GM12878 (cell line): ENCODE results near the gene CYP4A22. TPM values are rescaled to one million over a fixed set of nuclear protein-coding genes. Genes with fewer than 3 reads are reported as not detected.

Experiments
- ATAC-seq: fragments of 200-7000 bp; cut with Tn5 transposase; 3 replicates; pipeline ENCODE4 v1.9.1; 2020; ENCODE audit warnings: mild to moderate bottlenecking, moderate library complexity
- BruUV-seq: library from RNA; stranded (reverse); fragments of 400-500 nt; replicated peaks from 2 replicates; lab custom pipeline; 2021; lab: Mats Ljungman, UMichigan
- CTCF ChIA-PET: fragments of 300-600 bp; sonication (Branson Sonifier 250); formaldehyde crosslinking; extraction: SDS; loops from one replicate; lab custom pipeline; 2021; ENCODE audit warnings: inconsistent platforms; lab: Yijun Ruan, JAX
- POLR2A ChIA-PET: fragments of 350-600 bp; formaldehyde crosslinking; extraction: SDS; loops from one replicate; lab custom pipeline; 2021; ENCODE audit warnings: inconsistent platforms; lab: Charles Lee
- RAD21 ChIA-PET: fragments of 300-600 bp; sonication (Branson Sonifier 250); formaldehyde crosslinking; loops from one replicate; lab custom pipeline; 2023; ENCODE audit warnings: antibody characterized with exemption; ENCODE audit not compliant: unreplicated experiment; lab: Charles Lee
- SMC1A ChIA-PET: fragments of 300-600 bp; sonication (Branson Sonifier 250); formaldehyde crosslinking; loops from one replicate; lab custom pipeline; 2023; ENCODE audit not compliant: unreplicated experiment, uncharacterized antibody; lab: Charles Lee
- DNase-seq: peaks from one replicate; pipeline ENCODE4 v3.0.0-alpha.2; 2011; ENCODE audit warnings: low read depth, low spot score
- FAIRE-seq: peaks from 3 replicates; lab custom pipeline; 2011; peaks lifted over from hg19 to GRCh38; lab: Jason Lieb, UNC
- H2AFZ ChIP-seq: 2 replicates; pipeline ENCODE4 v1.6.0; 2011; ENCODE audit warnings: low read depth, low read length, control low read depth; ENCODE audit not compliant: control insufficient read depth
- H3K27ac ChIP-seq: 2 replicates; pipeline ENCODE4 v1.5.1; 2011; ENCODE audit warnings: control low read depth; ENCODE audit not compliant: control insufficient read depth, insufficient read depth
- H3K27me3 ChIP-seq, 2 experiments: replicated peaks in 1 of 2; 2 replicates each; pipeline versions ENCODE4 v1.6.0 to v1.6.1; 2011; ENCODE audit warnings: low read length in 1 of 2; ENCODE audit not compliant: control insufficient read depth in 2 of 2, insufficient read depth in 2 of 2
- H3K36me3 ChIP-seq, 2 experiments: 2 replicates each; pipeline ENCODE4 v1.5.1; 2011; ENCODE audit warnings: low read length in 1 of 2; ENCODE audit not compliant: control insufficient read depth in 2 of 2, insufficient read depth in 2 of 2
- H3K4me1 ChIP-seq: 2 replicates; pipeline ENCODE4 v1.6.1; 2011; ENCODE audit warnings: mild to moderate bottlenecking, low read length, moderate library complexity, mixed read lengths; ENCODE audit not compliant: control insufficient read depth, insufficient read depth
- H3K4me2 ChIP-seq: 2 replicates; pipeline ENCODE4 v1.6.0; 2011; ENCODE audit warnings: control low read depth; ENCODE audit not compliant: control insufficient read depth, insufficient read depth
- H3K4me3 ChIP-seq: fragments of 200-600 bp; sonication (generic); 2 replicates; pipeline ENCODE4 v1.5.1; 2016
- H3K79me2 ChIP-seq: 2 replicates; pipeline ENCODE4 v1.6.0; 2011; ENCODE audit warnings: low read length; ENCODE audit not compliant: control insufficient read depth, insufficient read depth
- H3K9ac ChIP-seq: 2 replicates; pipeline ENCODE4 v1.8.0; 2011; ENCODE audit warnings: low read length, control low read depth, mixed read lengths; ENCODE audit not compliant: control insufficient read depth, insufficient read depth
- H3K9me3 ChIP-seq: replicated peaks from 3 replicates; pipeline ENCODE4 v1.5.1; 2011; ENCODE audit warnings: mild to moderate bottlenecking, low read length; ENCODE audit not compliant: control insufficient read depth, insufficient read depth
- H4K20me1 ChIP-seq: 2 replicates; pipeline ENCODE4 v1.6.0; 2011; ENCODE audit not compliant: control insufficient read depth, insufficient read depth
- MEF2A ChIP-seq: IDR thresholded peaks from 2 replicates; pipeline ENCODE4 v1.6.1; 2011; ENCODE audit warnings: low read depth, mild to moderate bottlenecking, low read length, moderate library complexity; ENCODE audit not compliant: insufficient read depth
- NFXL1 ChIP-seq: fragments of 450-650 bp; IDR thresholded peaks from 2 replicates; pipeline ENCODE4 v1.6.1; 2017; ENCODE audit warnings: antibody characterized with exemption, mild to moderate bottlenecking, borderline replicate concordance
- PML ChIP-seq: IDR thresholded peaks from 2 replicates; pipeline ENCODE4 v1.6.1; 2012; ENCODE audit warnings: low read length, inconsistent platforms
- POLR2AphosphoS2 ChIP-seq: IDR thresholded peaks from 2 replicates; pipeline ENCODE4 v1.6.1; 2011; ENCODE audit warnings: low read depth, mild to moderate bottlenecking, low read length, improper control_type of control experiment, moderate library complexity
- SUZ12 ChIP-seq: fragments of 200-600 bp; sonication (generic); IDR thresholded peaks from one replicate; pipeline ENCODE4 v1.6.1; 2018; ENCODE audit warnings: antibody characterized with exemption, mild to moderate bottlenecking; ENCODE audit not compliant: unreplicated experiment
- TBL1XR1 ChIP-seq: IDR thresholded peaks from 2 replicates; pipeline ENCODE4 v1.6.1; 2012; ENCODE audit warnings: low read depth, low read length, improper control_type of control experiment
- ZNF207 ChIP-seq: fragments of 450-650 bp; IDR thresholded peaks from 2 replicates; pipeline ENCODE4 v1.6.1; 2014; ENCODE audit warnings: antibody characterized with exemption, mild to moderate bottlenecking, borderline replicate concordance
- WGBS: methylation state at CpG from one replicate; pipeline ENCODE4 v1.1.6; 2016; ENCODE audit warnings: low lambda C conversion rate; ENCODE audit not compliant: insufficient replicate concordance, insufficient coverage; ENCODE audit errors: missing lambda C conversion rate; 5-methylcytosine and 5-hydroxymethylcytosine counted together
- in situ Hi-C: fragments of 300-500 bp; cut with MboI; formaldehyde crosslinking; loops from 9 replicates; pipeline ENCODE4 v1.14.3; 2018; ENCODE audit warnings: mixed read lengths
- intact Hi-C: fragments of 100-400 bp; cut with micrococcal nuclease; formaldehyde crosslinking; loops from one replicate; pipeline ENCODE4 v1.14.2; 2022; ENCODE audit not compliant: unreplicated experiment
- polyA plus RNA-seq, 11 experiments: library from polyadenylated mRNA; depleted of rRNA in 4 of 11; unstranded in 6 of 11; stranded (reverse) in 5 of 11; fragments of >200 nt; fragmentation: Nextera tagmentation in 4 of 11; fragmentation: Illumina TruSeq in 1 of 11; extraction: Ambion mirVana in 4 of 11; extraction: Trizol in 1 of 11; gene quantifications; 1 replicate in 1 of 11; 2 replicates in 10 of 11; pipeline versions ENCODE4 v1.2.1 to v1.2.3, GENCODE V29; 2011 to 2016; ENCODE audit warnings: inconsistent platforms in 2 of 11, missing spikeins in 2 of 11, low read depth in 1 of 11
- total RNA-seq, 4 experiments: library from RNA; depleted of rRNA in 3 of 4; stranded (reverse); fragments of >200 nt in 3 of 4; fragmentation: Illumina TruSeq in 1 of 4; extraction: Trizol in 1 of 4; gene quantifications; 2 replicates each; pipeline versions ENCODE4 v1.2.1 to v1.2.3, GENCODE V29; 2013 to 2021
- TF ChIP-seq, protein P1 (sequence below): IDR thresholded peaks from 2 replicates; pipeline ENCODE4 v1.6.1; 2011; ENCODE audit warnings: low read depth, low read length, improper control_type of control experiment, borderline replicate concordance
- TF ChIP-seq, protein P2 (sequence below), 3 experiments: IDR thresholded peaks in 2 of 3; conservative IDR thresholded peaks in 1 of 3; 2 replicates each; pipeline ENCODE4 v1.5.1; 2011; ENCODE audit warnings: low read depth in 3 of 3, low read length in 3 of 3, mild to moderate bottlenecking in 3 of 3, control low read depth in 2 of 3, moderate library complexity in 2 of 3, inconsistent platforms in 1 of 3, mixed read lengths in 1 of 3; ENCODE audit not compliant: control insufficient read depth in 2 of 3, insufficient read depth in 1 of 3; ENCODE audit errors: extremely low read depth in 1 of 3
- TF ChIP-seq, protein P3 (sequence below): IDR thresholded peaks from 2 replicates; pipeline ENCODE4 v1.6.1; 2011; ENCODE audit warnings: low read depth, mild to moderate bottlenecking, low read length, moderate library complexity, borderline replicate concordance; ENCODE audit errors: extremely low read depth

The CYP4A22 gene
- total and polyA plus RNA-seq, 10 of the 15 experiments (the other 5 are each of a cell fraction or from before 2014, with no cell fraction given), result not detected

DNA sequence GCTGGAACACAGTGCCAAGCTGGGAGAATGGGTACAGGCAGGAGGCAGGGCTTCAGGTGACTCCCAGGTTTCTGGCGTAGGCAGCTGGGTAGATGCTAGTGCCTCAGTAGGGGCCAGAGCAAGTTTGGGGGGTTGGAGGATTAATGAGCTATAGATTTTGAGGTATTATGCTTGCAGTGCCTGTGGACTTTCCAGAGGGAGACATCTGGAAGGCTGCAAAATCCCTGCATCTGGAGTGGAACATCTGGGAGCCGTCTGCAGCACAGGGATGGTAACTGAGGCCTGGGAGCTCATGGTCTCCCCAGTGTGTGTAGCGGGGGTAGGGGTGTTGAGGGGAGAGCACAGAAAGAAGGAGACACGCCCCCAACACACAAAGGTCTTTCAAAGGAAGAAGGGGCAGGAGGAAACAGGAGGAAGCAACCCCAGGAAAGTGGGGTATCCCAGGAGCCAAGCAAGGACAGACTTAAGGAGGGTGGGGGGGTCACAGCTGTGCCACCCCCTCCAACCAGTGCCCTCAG, 54.8 kb downstream of the CYP4A22 start:
- ChIA-PET SMC1A (interaction anchor here (2.2 to 2.5 kb wide), 2 partner anchors 13 to 71 kb away, joined by 10 to 13 read pairs; no protein-coding TSS in a partner anchor), CTCF (interaction anchor here (0.7 to 6.5 kb wide), 9 partner anchors 9 to 1760 kb away, joined by 3 to 71 read pairs (median 10); no protein-coding TSS in a partner anchor), POLR2A (no interaction called here), RAD21 (interaction anchor here (1.9 to 2.4 kb wide), 2 partner anchors 13 to 71 kb away, joined by 8 to 22 read pairs; no protein-coding TSS in a partner anchor)
- Histone ChIP-seq H2AFZ (no peak overlapping the region), H3K4me1 (no peaks in the 10 kb centered on the region), H3K27ac (no peak overlapping the region), H3K79me2 (no peaks in the 10 kb centered on the region), H3K9me3 (no peaks in the 10 kb centered on the region), H3K36me3 (no peaks in the 10 kb centered on the region), H3K27me3 (peaks cover 0 to 5% of the 10 kb centered on the region in 2 experiments; a peak in 2 of 4 replicates), H3K4me3 (no peak overlapping the region), H3K4me2 (no peak overlapping the region), H4K20me1 (no peaks in the 10 kb centered on the region), H3K9ac (no peak overlapping the region)
- WGBS, result 33% methylated on average over 4 of the region's 4 CpGs
- DNase-seq (no peak), FAIRE-seq (no peak), ATAC-seq (no peak)
- BruUV-seq, result no TSS peak
- TF ChIP-seq, protein P1, sequence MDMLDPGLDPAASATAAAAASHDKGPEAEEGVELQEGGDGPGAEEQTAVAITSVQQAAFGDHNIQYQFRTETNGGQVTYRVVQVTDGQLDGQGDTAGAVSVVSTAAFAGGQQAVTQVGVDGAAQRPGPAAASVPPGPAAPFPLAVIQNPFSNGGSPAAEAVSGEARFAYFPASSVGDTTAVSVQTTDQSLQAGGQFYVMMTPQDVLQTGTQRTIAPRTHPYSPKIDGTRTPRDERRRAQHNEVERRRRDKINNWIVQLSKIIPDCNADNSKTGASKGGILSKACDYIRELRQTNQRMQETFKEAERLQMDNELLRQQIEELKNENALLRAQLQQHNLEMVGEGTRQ, result no peak
- TF ChIP-seq SUZ12, result no peak
- TF ChIP-seq MEF2A, result no peak
- TF ChIP-seq POLR2AphosphoS2, result no peak
- TF ChIP-seq, protein P2, sequence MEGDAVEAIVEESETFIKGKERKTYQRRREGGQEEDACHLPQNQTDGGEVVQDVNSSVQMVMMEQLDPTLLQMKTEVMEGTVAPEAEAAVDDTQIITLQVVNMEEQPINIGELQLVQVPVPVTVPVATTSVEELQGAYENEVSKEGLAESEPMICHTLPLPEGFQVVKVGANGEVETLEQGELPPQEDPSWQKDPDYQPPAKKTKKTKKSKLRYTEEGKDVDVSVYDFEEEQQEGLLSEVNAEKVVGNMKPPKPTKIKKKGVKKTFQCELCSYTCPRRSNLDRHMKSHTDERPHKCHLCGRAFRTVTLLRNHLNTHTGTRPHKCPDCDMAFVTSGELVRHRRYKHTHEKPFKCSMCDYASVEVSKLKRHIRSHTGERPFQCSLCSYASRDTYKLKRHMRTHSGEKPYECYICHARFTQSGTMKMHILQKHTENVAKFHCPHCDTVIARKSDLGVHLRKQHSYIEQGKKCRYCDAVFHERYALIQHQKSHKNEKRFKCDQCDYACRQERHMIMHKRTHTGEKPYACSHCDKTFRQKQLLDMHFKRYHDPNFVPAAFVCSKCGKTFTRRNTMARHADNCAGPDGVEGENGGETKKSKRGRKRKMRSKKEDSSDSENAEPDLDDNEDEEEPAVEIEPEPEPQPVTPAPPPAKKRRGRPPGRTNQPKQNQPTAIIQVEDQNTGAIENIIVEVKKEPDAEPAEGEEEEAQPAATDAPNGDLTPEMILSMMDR (IDR thresholded peaks at IDR 0.05 in 2 of 3, conservative IDR thresholded peaks at IDR 0.05 in 1 of 3; ENCODE audit: control insufficient read depth in 2 of 3, extremely low read depth in 1 of 3, insufficient read depth in 1 of 3, low read depth in 3 of 3, low read length in 3 of 3), result no peak
- TF ChIP-seq ZNF207, result no peak
- TF ChIP-seq NFXL1, result no peak
- no peak for TF ChIP-seq PML
- TF ChIP-seq TBL1XR1, result no peak
- TF ChIP-seq, protein P3, sequence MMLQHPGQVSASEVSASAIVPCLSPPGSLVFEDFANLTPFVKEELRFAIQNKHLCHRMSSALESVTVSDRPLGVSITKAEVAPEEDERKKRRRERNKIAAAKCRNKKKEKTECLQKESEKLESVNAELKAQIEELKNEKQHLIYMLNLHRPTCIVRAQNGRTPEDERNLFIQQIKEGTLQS, result no peak
- in situ Hi-C loops (loop anchor here (5.0 kb wide), 1 partner anchor 530 kb away; no protein-coding TSS in a partner anchor), intact Hi-C loops (loop anchor here (2.0 to 10.0 kb wide), 3 partner anchors 71 to 520 kb away; no protein-coding TSS in a partner anchor)
